Stimulated activated CD4-positive, alpha-beta T cell treated with anti-CD3 and anti-CD28 coated beads, Interleukin-1b, Interleukin-23, amount 100 ng/mL, for 4 hours (primary cell): Measurements from ENCODE around the gene ADAMTSL3.
"Not testable (repeated sequence)": the region's sequence is repeated elsewhere in the genome, so short reads cannot be mapped to it uniquely, and the experiment has no call there.

Experiments used
- DNase-seq, 2 donors: peaks; one replicate each; pipeline ENCODE4 v3.0.0-alpha.2; 2020; ENCODE audit warnings: low read depth in 2 of 2

ADAMTSL3 gene

GRCh38 chr15:83753872-83754493 lies 100.1 kb downstream of the ADAMTSL3 start:
- DNase-seq: no peak

DNA sequence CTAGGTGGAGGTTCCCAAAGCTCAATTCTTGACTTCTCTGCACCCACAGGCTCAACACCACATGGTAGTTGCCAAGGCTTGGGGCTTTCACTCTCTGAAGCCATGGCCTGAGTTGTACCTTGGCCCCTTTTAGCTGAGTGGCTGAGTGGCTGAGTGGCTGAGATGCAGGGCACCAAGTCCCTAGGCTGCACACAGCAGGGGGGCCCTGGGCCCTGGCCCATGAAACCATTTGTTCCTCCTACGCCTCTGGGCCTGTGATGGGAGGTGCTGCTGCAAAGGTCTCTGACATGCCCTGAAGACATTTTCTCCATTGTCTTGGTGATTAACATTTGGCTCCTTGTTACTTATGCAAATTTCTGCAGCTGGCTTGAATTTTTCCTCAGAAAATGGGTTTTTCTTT lies 103.4 kb downstream of the ADAMTSL3 start:
- not testable (repeated sequence) for DNase-seq

- DNase-seq: no peak
Observed at GRCh38 chr15:83762367-83762766, 108.4 kb downstream of the ADAMTSL3 start.

- no peak for DNase-seq
Observed at GRCh38 chr15:83764201-83764838, 110.4 kb downstream of the ADAMTSL3 start.

DNA sequence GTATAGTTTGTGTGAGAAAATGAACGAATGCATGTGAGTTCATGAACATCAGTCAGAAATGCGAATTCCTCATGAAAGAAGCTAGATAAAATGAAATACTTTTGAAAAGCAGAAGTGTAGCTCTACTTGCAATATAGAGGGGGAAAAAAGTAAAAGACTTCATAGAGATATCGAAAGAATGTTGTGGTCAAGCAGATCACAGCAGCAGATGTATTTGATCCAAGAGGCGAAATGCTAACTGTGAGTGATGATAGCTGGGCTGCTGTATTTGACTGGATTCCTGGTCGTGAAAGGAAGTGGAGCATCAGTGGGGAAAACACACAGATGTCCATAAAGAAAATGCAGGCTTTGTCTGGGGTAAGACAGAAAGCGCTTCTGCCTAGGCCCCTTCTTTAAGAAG lies 112.4 kb downstream of the ADAMTSL3 start:
- DNase-seq: no peak

DNA sequence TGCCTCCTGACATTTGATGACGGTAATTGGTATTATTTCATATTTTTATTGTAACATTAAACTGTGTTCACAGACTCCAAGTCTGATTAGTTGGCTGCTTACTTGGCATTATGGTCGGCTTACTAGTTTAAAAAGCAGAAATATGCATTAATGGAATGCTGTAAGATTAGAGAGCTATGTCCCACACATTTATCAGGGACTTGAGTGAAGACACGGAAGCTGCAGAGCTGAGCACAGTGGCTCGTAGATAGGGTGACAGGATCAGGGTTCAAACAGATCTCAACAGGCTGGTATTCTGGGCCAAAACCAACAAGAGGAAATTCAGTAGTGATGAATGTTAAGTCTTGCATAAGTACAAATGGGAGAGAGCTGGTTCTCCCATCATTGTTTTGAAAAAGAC lies 113.8 kb downstream of the ADAMTSL3 start:
- no peak for DNase-seq

DNA sequence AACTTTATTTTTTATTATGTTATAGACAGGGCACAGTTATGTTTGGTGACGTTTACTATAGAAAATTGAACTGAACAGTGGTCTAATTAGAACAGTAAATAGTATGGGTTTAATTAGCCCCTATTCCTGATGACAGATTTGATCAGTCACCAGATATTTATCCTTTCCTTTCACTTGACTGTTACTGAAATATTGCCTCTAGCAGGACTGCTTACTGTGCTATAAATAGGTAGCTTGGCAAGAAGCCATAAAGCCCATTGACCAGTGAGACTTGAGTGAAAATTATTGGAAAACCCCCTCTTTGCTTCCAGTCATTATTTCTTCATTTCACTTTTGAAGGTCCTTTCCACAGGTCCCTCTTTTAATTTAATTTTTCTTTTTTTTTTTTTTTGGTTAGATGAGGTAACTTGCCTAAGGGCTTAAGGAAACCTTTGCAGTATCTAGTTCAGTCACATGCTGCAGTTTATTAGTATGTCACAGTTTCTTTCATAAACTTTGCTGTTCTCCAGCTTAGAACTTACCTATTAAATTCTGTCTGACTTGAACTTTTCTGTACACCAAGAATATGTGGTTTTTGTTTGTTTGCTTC lies 115.6 kb downstream of the ADAMTSL3 start:
- no peak for DNase-seq

DNA sequence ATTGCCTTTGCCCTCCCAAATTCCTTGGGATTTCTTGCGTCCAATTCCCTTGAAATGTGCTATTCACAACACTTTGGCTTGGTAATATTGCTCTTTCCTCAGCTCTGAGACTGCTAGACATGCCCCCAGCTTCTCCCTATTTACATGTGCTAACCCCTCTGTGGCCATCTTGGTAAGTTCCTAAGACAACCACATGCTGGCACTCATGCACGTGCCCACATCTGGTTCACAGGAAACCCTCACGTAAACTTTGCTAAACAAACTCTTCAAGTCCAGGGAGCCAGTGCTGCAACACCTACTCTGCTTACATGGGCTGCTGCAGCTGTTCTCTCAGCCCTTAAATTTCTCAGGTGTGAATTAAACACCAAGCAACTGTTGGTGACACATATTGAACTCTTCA lies 121.8 kb downstream of the ADAMTSL3 start:
- no peak for DNase-seq

DNA sequence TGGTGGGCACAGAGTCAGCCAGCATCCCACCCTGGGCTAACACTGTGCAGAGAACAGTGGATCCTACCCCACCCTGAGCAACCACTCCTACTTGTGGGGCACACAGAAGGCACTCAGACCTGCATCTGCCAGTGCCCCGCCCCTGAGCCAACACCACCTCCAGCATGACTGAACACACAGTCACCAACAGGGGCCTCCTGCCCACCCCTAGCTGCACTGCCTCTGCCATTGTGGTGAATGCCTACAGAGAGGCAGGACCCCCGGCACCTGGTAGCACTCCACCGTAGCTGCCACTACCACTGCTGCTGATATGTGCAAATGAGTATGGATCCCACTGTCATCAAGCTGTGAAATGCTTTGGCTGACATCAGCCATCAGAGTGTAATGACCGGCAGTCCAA lies 123.1 kb downstream of the ADAMTSL3 start:
- DNase-seq: no peak

DNA sequence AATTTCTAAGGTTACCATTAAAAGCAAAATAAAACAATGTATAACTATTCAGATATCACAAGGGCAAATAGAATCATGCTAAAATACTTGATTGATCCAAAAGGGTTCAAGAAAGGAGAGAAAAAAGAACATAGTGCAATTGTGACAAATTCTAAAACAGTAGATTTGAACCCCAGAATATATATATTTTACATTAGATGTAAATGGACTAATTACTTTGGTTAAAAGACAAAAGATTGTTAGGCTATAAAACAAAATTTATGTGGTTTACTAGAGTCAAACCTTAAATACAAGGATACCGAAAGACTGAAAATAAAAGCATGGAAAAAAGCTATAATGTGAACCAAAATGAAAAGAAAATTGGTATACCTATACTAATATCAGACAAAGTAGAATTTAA lies 129.3 kb downstream of the ADAMTSL3 start:
- DNase-seq: no peak

- no peak for DNase-seq
Observed at GRCh38 chr15:83784975-83785374, 131.1 kb downstream of the ADAMTSL3 start.

DNA sequence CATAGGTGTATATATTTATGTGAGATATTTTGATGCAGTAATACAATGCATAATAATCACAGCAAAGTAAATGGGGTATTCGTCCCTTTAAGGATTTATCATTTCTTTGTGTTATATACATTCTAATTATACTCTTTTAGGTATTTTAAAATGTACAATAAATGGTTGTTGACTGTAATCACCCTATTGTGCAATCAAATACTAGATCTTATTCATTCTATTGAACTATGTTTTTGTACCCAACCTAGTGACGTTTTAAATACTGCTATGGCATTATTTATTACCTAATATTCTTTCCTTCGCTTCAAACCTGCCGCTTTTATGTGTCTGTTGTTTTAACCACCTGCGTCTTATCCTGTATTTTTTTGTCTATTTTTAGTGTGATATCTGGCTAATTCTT lies 132.4 kb downstream of the ADAMTSL3 start:
- DNase-seq: no peak

- DNase-seq: no peak
Observed at GRCh38 chr15:83793069-83793468, 139.1 kb downstream of the ADAMTSL3 start.

GRCh38 chr15:83794209-83794608 lies 140.3 kb downstream of the ADAMTSL3 start:
- no peak for DNase-seq

GRCh38 chr15:83809345-83809744 lies 155.4 kb downstream of the ADAMTSL3 start:
- DNase-seq: no peak

GRCh38 chr15:83810110-83810509 lies 156.2 kb downstream of the ADAMTSL3 start:
- DNase-seq: no peak

- no peak for DNase-seq
Observed at GRCh38 chr15:83813682-83814081, 159.8 kb downstream of the ADAMTSL3 start.

- no peak for DNase-seq
Observed at GRCh38 chr15:83815506-83815905, 161.6 kb downstream of the ADAMTSL3 start.

- DNase-seq: no peak
Observed at GRCh38 chr15:83816124-83816883, 162.4 kb downstream of the ADAMTSL3 start.

DNA sequence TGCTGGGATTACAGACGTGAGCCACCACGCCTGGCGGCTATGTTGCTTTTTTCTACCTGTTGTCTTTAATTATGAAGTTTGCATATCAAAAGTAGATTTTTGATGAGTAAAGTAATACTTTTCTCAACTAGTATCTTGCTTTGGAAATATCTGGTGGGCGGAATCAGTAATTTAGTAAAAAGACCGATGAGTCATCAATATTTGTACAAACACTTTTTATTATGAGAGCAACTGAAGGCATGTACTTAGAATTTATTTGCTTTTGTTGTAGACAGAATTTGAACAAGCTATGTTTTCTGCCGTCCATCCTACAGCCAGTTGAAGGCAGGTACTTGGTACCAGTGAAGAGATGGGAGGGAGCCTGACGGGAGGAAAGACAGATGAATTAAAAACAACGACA lies 164.7 kb downstream of the ADAMTSL3 start:
- DNase-seq: no peak

DNA sequence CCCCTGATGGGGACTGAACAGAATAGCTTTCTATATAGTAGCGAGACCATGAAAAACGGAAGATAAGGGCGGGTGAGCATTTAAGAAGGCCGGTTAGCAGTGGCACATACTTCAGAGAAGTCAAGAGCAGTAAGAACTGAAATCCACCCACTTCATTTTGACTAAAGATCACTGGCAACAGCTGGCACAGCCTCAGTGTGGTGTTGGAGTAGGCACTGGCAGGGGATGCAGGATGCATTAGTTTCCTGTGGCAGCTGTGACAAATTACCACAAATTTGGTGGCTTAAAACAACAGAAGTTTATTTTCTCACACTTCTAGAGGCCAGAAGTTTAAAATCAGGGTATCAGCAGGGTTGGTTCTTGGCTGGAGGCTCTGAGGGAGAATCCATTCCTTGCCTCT lies 176.5 kb downstream of the ADAMTSL3 start:
- DNase-seq: no peak

GRCh38 chr15:83833569-83833968 lies 179.6 kb downstream of the ADAMTSL3 start:
- DNase-seq: no peak

GRCh38 chr15:83835479-83835878 lies 181.6 kb downstream of the ADAMTSL3 start:
- DNase-seq: no peak
